IPS DF 6.9 (cell line): Measurements from ENCODE around the gene PIK3R2.

ENCODE experiments used
- DNase-seq: peaks from one replicate; pipeline ENCODE4 v3.0.0-alpha.2; 2013; ENCODE audit warnings: low read depth, low spot score
- H3K27ac ChIP-seq: one replicate; pipeline ENCODE4 v1.5.1; 2013; ENCODE audit warnings: low read length, control low read depth
- H3K27me3 ChIP-seq: 2 replicates; pipeline ENCODE4 v1.6.1; 2013; ENCODE audit warnings: mild to moderate bottlenecking, low read length; ENCODE audit not compliant: control insufficient read depth, insufficient read depth
- H3K36me3 ChIP-seq: 2 replicates; pipeline ENCODE4 v1.6.1; 2013; ENCODE audit warnings: low read length; ENCODE audit not compliant: control insufficient read depth, insufficient read depth
- H3K4me1 ChIP-seq: 2 replicates; pipeline ENCODE4 v1.6.1; 2013; ENCODE audit warnings: low read length; ENCODE audit not compliant: control insufficient read depth, insufficient read depth
- H3K4me3 ChIP-seq: 2 replicates; pipeline ENCODE4 v1.5.1; 2013; ENCODE audit warnings: mild to moderate bottlenecking, low read length
- H3K9me3 ChIP-seq: 2 replicates; pipeline ENCODE4 v1.6.1; 2013; ENCODE audit warnings: low read length, inconsistent platforms; ENCODE audit not compliant: control insufficient read depth, insufficient read depth
- WGBS: extraction: QIAGEN DNeasy Blood & Tissue Kit; methylation state at CpG from one replicate; pipeline ENCODE4 v1.1.7; 2013; ENCODE audit warnings: mixed read lengths, missing lambda C conversion rate; ENCODE audit not compliant: insufficient read length, insufficient coverage; 5-methylcytosine and 5-hydroxymethylcytosine counted together

Gene PIK3R2

GRCh38 chr19:18172331-18173053 is 19.5 kb downstream of the PIK3R2 start:
- Histone ChIP-seq H3K4me3 (no peak overlapping the region), H3K27ac (no peak overlapping the region), H3K4me1 (peaks cover 4% of the 10 kb centered on the region), H3K36me3 (peaks cover 10% of the 10 kb centered on the region), H3K9me3 (no peaks in the 10 kb centered on the region), H3K27me3 (no peaks in the 10 kb centered on the region)
- no peak for DNase-seq
- WGBS = no CpG with 5 or more reads among the region's 7 CpGs

- H3K27me3 ChIP-seq = no peaks in the 10 kb centered on the region
- H3K36me3 ChIP-seq = peaks cover 10% of the 10 kb centered on the region
- no peaks in the 10 kb centered on the region for H3K9me3 ChIP-seq
- no CpG with 5 or more reads among the region's 18 CpGs for WGBS
- DNase-seq = no peak
- H3K4me1 ChIP-seq = peaks cover 4% of the 10 kb centered on the region
- H3K4me3 ChIP-seq = peak overlapping the region; percentile 54; the same call in 1 of the 2 replicates
- H3K27ac ChIP-seq = no peak overlapping the region
These were observed 20.1 kb downstream of the PIK3R2 start for GRCh38 chr19:18173054-18173571.

GRCh38 chr19:18173572-18174288 is 20.8 kb downstream of the PIK3R2 start, which contains the start of gene IFI30:
IFI30 (plus strand) TSS chr19:18173813; CDS start chr19:18173842, 29 bp downstream.
- Histone ChIP-seq H3K4me1 (peaks cover 4% of the 10 kb centered on the region), H3K9me3 (no peaks in the 10 kb centered on the region), H3K27ac (no peak within 1 kb of the TSS), H3K4me3 (peak within 1 kb of the TSS; percentile 54; the same call in 1 of the 2 replicates), H3K36me3 (peaks cover 8% of the 10 kb centered on the region), H3K27me3 (no peaks in the 10 kb centered on the region)
- no peak for DNase-seq
- no CpG with 5 or more reads among the region's 47 CpGs for WGBS

GRCh38 chr19:18174983-18175382 is 22.0 kb downstream of the PIK3R2 start:
- no peak overlapping the region for H3K4me3 ChIP-seq
- H3K27me3 ChIP-seq = no peaks in the 10 kb centered on the region
- no peaks in the 10 kb centered on the region for H3K9me3 ChIP-seq
- no peak for DNase-seq
- WGBS = no CpG with 5 or more reads among the region's 11 CpGs
- peaks cover 4% of the 10 kb centered on the region for H3K4me1 ChIP-seq
- H3K36me3 ChIP-seq = no peaks in the 10 kb centered on the region
- H3K27ac ChIP-seq = no peak overlapping the region

- peaks cover 4% of the 10 kb centered on the region for H3K4me1 ChIP-seq
- H3K27me3 ChIP-seq = no peaks in the 10 kb centered on the region
- no peak overlapping the region for H3K27ac ChIP-seq
- no peak for DNase-seq
- H3K36me3 ChIP-seq = no peaks in the 10 kb centered on the region
- H3K9me3 ChIP-seq = no peaks in the 10 kb centered on the region
- no peak overlapping the region for H3K4me3 ChIP-seq
- no CpG with 5 or more reads among the region's 19 CpGs for WGBS
These were observed 23.7 kb downstream of the PIK3R2 start for GRCh38 chr19:18176367-18177310.

- H3K27ac ChIP-seq = no peak overlapping the region
- H3K4me1 ChIP-seq = no peaks in the 10 kb centered on the region
- no peak overlapping the region for H3K4me3 ChIP-seq
- WGBS = no CpG with 5 or more reads among the region's 5 CpGs
- no peak for DNase-seq
- no peaks in the 10 kb centered on the region for H3K27me3 ChIP-seq
- H3K9me3 ChIP-seq = no peaks in the 10 kb centered on the region
- H3K36me3 ChIP-seq = no peaks in the 10 kb centered on the region
These were observed 27.0 kb downstream of the PIK3R2 start for GRCh38 chr19:18179957-18180356.

GRCh38 chr19:18183529-18183928 is 30.6 kb downstream of the PIK3R2 start:
- Histone ChIP-seq H3K27me3 (no peaks in the 10 kb centered on the region), H3K36me3 (no peaks in the 10 kb centered on the region), H3K4me3 (no peak overlapping the region), H3K27ac (no peak overlapping the region), H3K9me3 (no peaks in the 10 kb centered on the region), H3K4me1 (peaks cover 2% of the 10 kb centered on the region; the same call in 1 of the 2 replicates)
- DNase-seq = no peak

- Histone ChIP-seq H3K4me1 (peaks cover 2% of the 10 kb centered on the region; the same call in 1 of the 2 replicates), H3K9me3 (no peaks in the 10 kb centered on the region), H3K4me3 (no peak overlapping the region), H3K36me3 (no peaks in the 10 kb centered on the region), H3K27ac (no peak overlapping the region), H3K27me3 (no peaks in the 10 kb centered on the region)
- no peak for DNase-seq
- no CpG with 5 or more reads among the region's 6 CpGs for WGBS
These were observed 32.6 kb downstream of the PIK3R2 start for GRCh38 chr19:18185538-18185937.

GRCh38 chr19:18190278-18190677 is 37.3 kb downstream of the PIK3R2 start:
- WGBS = no CpG with 5 or more reads among the region's 4 CpGs
- Histone ChIP-seq H3K4me3 (no peak overlapping the region), H3K9me3 (no peaks in the 10 kb centered on the region), H3K4me1 (peaks cover 3% of the 10 kb centered on the region; the same call in 1 of the 2 replicates), H3K36me3 (no peaks in the 10 kb centered on the region), H3K27me3 (no peaks in the 10 kb centered on the region), H3K27ac (no peak overlapping the region)
- no peak for DNase-seq

GRCh38 chr19:18191640-18192062 is 38.7 kb downstream of the PIK3R2 start:
- no peaks in the 10 kb centered on the region for H3K9me3 ChIP-seq
- H3K4me1 ChIP-seq = peaks cover 2% of the 10 kb centered on the region
- H3K27me3 ChIP-seq = no peaks in the 10 kb centered on the region
- no peak overlapping the region for H3K4me3 ChIP-seq
- no peak for DNase-seq
- no CpG with 5 or more reads among the region's 5 CpGs for WGBS
- H3K27ac ChIP-seq = no peak overlapping the region
- 0 out of 2 replicates have a peak, but pooled peaks cover 2% of the 10 kb centered on the region for H3K36me3 ChIP-seq
